H1 (cell line): ENCODE data around the gene HOTAIR. TPM values are rescaled to one million over a fixed set of nuclear protein-coding genes. Genes with fewer than 3 reads are reported as not detected.
A peak's percentile ranks its signal among the peaks of the same experiment; 100 is the strongest.

Source experiments
- CTCF ChIA-PET: fragments of 300-600 bp; sonication (Branson Sonifier 250); formaldehyde crosslinking; loops from one replicate; lab custom pipeline; 2021; ENCODE audit not compliant: partially characterized antibody; lab: Charles Lee
- POLR2A ChIA-PET: fragments of 300-600 bp; sonication (Branson Sonifier 250); formaldehyde crosslinking; loops from one replicate; lab custom pipeline; 2021; ENCODE audit warnings: inconsistent platforms; ENCODE audit not compliant: partially characterized antibody; lab: Charles Lee
- DNase-seq, 2 experiments: peaks; one replicate each; pipeline versions ENCODE4 v3.0.0 to v3.0.0-alpha.2; 2010 to 2022; ENCODE audit warnings: low spot score in 2 of 2, low read depth in 1 of 2, mixed read lengths in 1 of 2
- FAIRE-seq: peaks from 2 replicates; lab custom pipeline; 2011; peaks lifted over from hg19 to GRCh38; lab: Jason Lieb, UNC
- H2AFZ ChIP-seq: 2 replicates; pipeline ENCODE4 v1.8.1; 2012; ENCODE audit warnings: low read length, inconsistent platforms
- H2AK5ac ChIP-seq: 2 replicates; pipeline ENCODE4 v1.6.1; 2013; ENCODE audit warnings: low read depth, low read length
- H2BK120ac ChIP-seq: replicated peaks from 2 replicates; pipeline ENCODE3; 2013; ENCODE audit warnings: low read depth, low read length, inconsistent platforms
- H2BK12ac ChIP-seq: 2 replicates; pipeline ENCODE4 v1.6.1; 2013; ENCODE audit warnings: low read depth, low read length
- H2BK15ac ChIP-seq: 2 replicates; pipeline ENCODE4 v1.6.1; 2013; ENCODE audit warnings: low read length
- H2BK20ac ChIP-seq: 2 replicates; pipeline ENCODE4 v1.6.1; 2013; ENCODE audit warnings: low read length
- H2BK5ac ChIP-seq: 2 replicates; pipeline ENCODE4 v1.6.1; 2013; ENCODE audit warnings: low read depth, low read length
- H3K14ac ChIP-seq: 2 replicates; pipeline ENCODE4 v1.6.1; 2013; ENCODE audit warnings: inconsistent platforms; ENCODE audit not compliant: insufficient read length
- H3K18ac ChIP-seq: 2 replicates; pipeline ENCODE4 v1.6.1; 2013; ENCODE audit warnings: low read length; ENCODE audit errors: extremely low read depth
- H3K23ac ChIP-seq: 2 replicates; pipeline ENCODE4 v1.6.1; 2013; ENCODE audit warnings: inconsistent platforms; ENCODE audit not compliant: insufficient read length
- H3K23me2 ChIP-seq: 2 replicates; pipeline ENCODE4 v1.6.1; 2013; ENCODE audit warnings: low read depth, low read length
- H3K27ac ChIP-seq: 2 replicates; pipeline ENCODE4 v1.6.1; 2011; ENCODE audit warnings: low read depth, low read length, inconsistent platforms
- H3K27me3 ChIP-seq, 4 experiments: replicated peaks in 1 of 4; 1 replicate in 1 of 4; 2 replicates in 3 of 4; pipeline versions ENCODE4 v1.6.1 to v1.8.1; 2011 to 2013; ENCODE audit warnings: low read length in 3 of 4, mild to moderate bottlenecking in 3 of 4, inconsistent platforms in 2 of 4, mixed read lengths in 2 of 4, moderate library complexity in 1 of 4; ENCODE audit not compliant: control insufficient read depth in 3 of 4, insufficient read depth in 3 of 4; ENCODE audit errors: extremely low read depth in 1 of 4
- H3K36me3 ChIP-seq, 4 experiments: 2 replicates each; pipeline versions ENCODE4 v1.6.1 to v1.8.1; 2011 to 2013; ENCODE audit warnings: mild to moderate bottlenecking in 4 of 4, low read length in 3 of 4, moderate library complexity in 2 of 4, control low read depth in 1 of 4, inconsistent platforms in 1 of 4; ENCODE audit not compliant: insufficient read depth in 4 of 4, control insufficient read depth in 2 of 4
- H3K4ac ChIP-seq: replicated peaks from 2 replicates; pipeline ENCODE3; 2013; ENCODE audit warnings: low read length, low read depth, mixed read lengths, inconsistent platforms; ENCODE audit not compliant: insufficient read length
- H3K4me1 ChIP-seq, 4 experiments: replicated peaks in 1 of 4; 1 replicate in 1 of 4; 2 replicates in 3 of 4; pipeline versions ENCODE4 v1.6.1 to v1.8.1; 2011 to 2013; ENCODE audit warnings: low read length in 3 of 4, inconsistent platforms in 2 of 4, mixed read lengths in 1 of 4; ENCODE audit not compliant: insufficient read depth in 4 of 4, control insufficient read depth in 3 of 4
- H3K4me2 ChIP-seq, 2 experiments: 2 replicates each; pipeline versions ENCODE4 v1.6.1 to v1.8.1; 2011 to 2013; ENCODE audit warnings: low read depth in 2 of 2, low read length in 2 of 2, control low read depth in 1 of 2, inconsistent platforms in 1 of 2, mild to moderate bottlenecking in 1 of 2; ENCODE audit not compliant: insufficient read depth in 1 of 2
- H3K4me3 ChIP-seq, 4 experiments: fragments of 200-600, 300-600 bp in 1 of 4; sonication (generic), shearing (Covaris generic), sonication (Bioruptor Twin) in 1 of 4; 2 replicates each; pipeline versions ENCODE4 v1.5.1 to v1.8.1; 2011 to 2016; ENCODE audit warnings: low read length in 4 of 4, low read depth in 3 of 4, control low read depth in 2 of 4, inconsistent platforms in 2 of 4, mild to moderate bottlenecking in 2 of 4, mixed read lengths in 1 of 4, moderate library complexity in 1 of 4; ENCODE audit not compliant: insufficient read depth in 2 of 4; ENCODE audit errors: extremely low read depth in 1 of 4
- H3K56ac ChIP-seq: replicated peaks from 2 replicates; pipeline ENCODE3; 2013; ENCODE audit warnings: low read depth, mild to moderate bottlenecking, mixed read lengths, low read length, inconsistent platforms; ENCODE audit not compliant: insufficient read length
- H3K79me1 ChIP-seq: 2 replicates; pipeline ENCODE4 v1.6.1; 2013; ENCODE audit warnings: low read depth, low read length, control low read depth
- H3K79me2 ChIP-seq, 2 experiments: 2 replicates each; pipeline versions ENCODE4 v1.6.1 to v1.8.1; 2012 to 2013; ENCODE audit warnings: low read length in 2 of 2, mild to moderate bottlenecking in 2 of 2, inconsistent platforms in 1 of 2; ENCODE audit not compliant: insufficient read depth in 2 of 2, control insufficient read depth in 1 of 2
- H3K9ac ChIP-seq, 4 experiments: replicated peaks in 1 of 4; 1 replicate in 1 of 4; 2 replicates in 3 of 4; pipeline versions ENCODE4 v1.6.1 to v1.8.1; 2011 to 2013; ENCODE audit warnings: low read depth in 3 of 4, low read length in 3 of 4, control low read depth in 2 of 4, mild to moderate bottlenecking in 2 of 4, moderate library complexity in 2 of 4, inconsistent platforms in 1 of 4; ENCODE audit errors: extremely low read depth in 1 of 4
- H3K9me3 ChIP-seq, 2 experiments: 2 replicates each; pipeline versions ENCODE4 v1.6.1 to v1.8.1; 2012 to 2013; ENCODE audit warnings: mild to moderate bottlenecking in 2 of 2, moderate library complexity in 2 of 2, control low read depth in 1 of 2, inconsistent platforms in 1 of 2, low read depth in 1 of 2, low read length in 1 of 2, mixed read lengths in 1 of 2; ENCODE audit not compliant: insufficient read depth in 2 of 2
- H4K20me1 ChIP-seq, 2 experiments: replicated peaks in 1 of 2; 2 replicates each; pipeline versions ENCODE3 to v1.8.1; 2011 to 2013; ENCODE audit warnings: inconsistent platforms in 2 of 2, low read length in 2 of 2, mild to moderate bottlenecking in 1 of 2; ENCODE audit not compliant: insufficient read depth in 2 of 2, control insufficient read depth in 1 of 2
- H4K5ac ChIP-seq: 2 replicates; pipeline ENCODE4 v1.6.1; 2013; ENCODE audit warnings: low read length, low read depth, mixed read lengths, inconsistent platforms; ENCODE audit not compliant: insufficient read length
- H4K8ac ChIP-seq: 2 replicates; pipeline ENCODE4 v1.8.0; 2013; ENCODE audit warnings: mild to moderate bottlenecking, moderate library complexity, low read length, inconsistent platforms; ENCODE audit not compliant: insufficient read depth; ENCODE audit errors: extremely low read depth
- H4K91ac ChIP-seq: replicated peaks from 2 replicates; pipeline ENCODE3; 2013; ENCODE audit warnings: low read length, mixed read lengths, inconsistent platforms; ENCODE audit not compliant: insufficient read length
- BCL11A ChIP-seq, 2 experiments: IDR thresholded peaks; one replicate each; pipeline ENCODE4 v1.6.1; 2011; ENCODE audit warnings: low read depth in 2 of 2, low read length in 2 of 2, mild to moderate bottlenecking in 2 of 2
- CHD2 ChIP-seq: IDR thresholded peaks from 2 replicates; pipeline ENCODE4 v1.6.1; 2012; ENCODE audit warnings: low read length, improper control_type of control experiment
- CTBP2 ChIP-seq: IDR thresholded peaks from 2 replicates; pipeline ENCODE4 v1.7.0; 2011; ENCODE audit warnings: borderline replicate concordance, mild to moderate bottlenecking, moderate library complexity, mixed read lengths, low read length; ENCODE audit not compliant: insufficient read depth, insufficient read length
- EZH2 ChIP-seq: fragments of 200-600 bp; sonication (generic); IDR thresholded peaks from 2 replicates; pipeline ENCODE4 v1.7.1; 2012; ENCODE audit warnings: low read depth, mild to moderate bottlenecking, moderate library complexity, low read length, inconsistent platforms; ENCODE audit not compliant: severe bottlenecking
- HDAC2 ChIP-seq, 2 experiments: fragments of 300-600 bp in 1 of 2; sonication (generic) in 1 of 2; IDR thresholded peaks; 2 replicates each; pipeline ENCODE4 v1.6.1; 2011 to 2012; ENCODE audit warnings: low read depth in 2 of 2, low read length in 2 of 2, mild to moderate bottlenecking in 2 of 2, moderate library complexity in 2 of 2, borderline replicate concordance in 1 of 2, inconsistent platforms in 1 of 2
- KDM4A ChIP-seq: IDR thresholded peaks from one replicate; pipeline ENCODE4 v1.7.1; 2012; ENCODE audit warnings: low read depth, mild to moderate bottlenecking, moderate library complexity, low read length, inconsistent platforms; ENCODE audit not compliant: severe bottlenecking
- MAX ChIP-seq: IDR thresholded peaks from 2 replicates; pipeline ENCODE4 v1.6.1; 2012; ENCODE audit warnings: inconsistent platforms
- SUZ12 ChIP-seq: fragments of 200-600 bp; sonication (generic); IDR thresholded peaks from 2 replicates; pipeline ENCODE4 v1.6.1; 2012; ENCODE audit warnings: mild to moderate bottlenecking, inconsistent platforms, low read length, moderate library complexity, mixed read lengths
- WGBS, 2 experiments: shearing (Covaris generic) in 1 of 2; methylation state at CpG; one replicate each; pipeline versions ENCODE4 v1.1.6 to v1.1.7; 2013 to 2015; ENCODE audit warnings: low lambda C conversion rate in 2 of 2, mixed read lengths in 2 of 2, inconsistent platforms in 1 of 2, low coverage in 1 of 2, missing lambda C conversion rate in 1 of 2; ENCODE audit not compliant: insufficient replicate concordance in 2 of 2, insufficient coverage in 1 of 2, insufficient read length in 1 of 2; ENCODE audit errors: extremely low coverage in 1 of 2, missing lambda C conversion rate in 1 of 2; 5-methylcytosine and 5-hydroxymethylcytosine counted together
- polyA plus RNA-seq, 7 experiments: library from polyadenylated mRNA; depleted of rRNA in 3 of 7; stranded (reverse) in 5 of 7; unstranded in 2 of 7; fragments of >200 nt in 5 of 7; fragments of 200-250 nt in 2 of 7; gene quantifications; 1 replicate in 5 of 7; 2 replicates in 1 of 7; 4 replicates in 1 of 7; pipeline versions ENCODE4 v1.2.1 to v1.2.3, GENCODE V29; 2011 to 2013; ENCODE audit warnings: missing spikeins in 2 of 7, mixed read lengths in 2 of 7
- total RNA-seq: library from RNA; stranded (reverse); fragmentation: NEBNext Ultra II Directional; extraction: Animal tissue kit (Norgen Biotek cat#: 25700); gene quantifications from 2 replicates; pipeline ENCODE4 v1.2.1, GENCODE V29; 2021

The HOTAIR gene
- total and polyA plus RNA-seq, 2 of the 8 experiments (the other 6 are each of a cell fraction or from before 2014, with no cell fraction given): not detected

DNA sequence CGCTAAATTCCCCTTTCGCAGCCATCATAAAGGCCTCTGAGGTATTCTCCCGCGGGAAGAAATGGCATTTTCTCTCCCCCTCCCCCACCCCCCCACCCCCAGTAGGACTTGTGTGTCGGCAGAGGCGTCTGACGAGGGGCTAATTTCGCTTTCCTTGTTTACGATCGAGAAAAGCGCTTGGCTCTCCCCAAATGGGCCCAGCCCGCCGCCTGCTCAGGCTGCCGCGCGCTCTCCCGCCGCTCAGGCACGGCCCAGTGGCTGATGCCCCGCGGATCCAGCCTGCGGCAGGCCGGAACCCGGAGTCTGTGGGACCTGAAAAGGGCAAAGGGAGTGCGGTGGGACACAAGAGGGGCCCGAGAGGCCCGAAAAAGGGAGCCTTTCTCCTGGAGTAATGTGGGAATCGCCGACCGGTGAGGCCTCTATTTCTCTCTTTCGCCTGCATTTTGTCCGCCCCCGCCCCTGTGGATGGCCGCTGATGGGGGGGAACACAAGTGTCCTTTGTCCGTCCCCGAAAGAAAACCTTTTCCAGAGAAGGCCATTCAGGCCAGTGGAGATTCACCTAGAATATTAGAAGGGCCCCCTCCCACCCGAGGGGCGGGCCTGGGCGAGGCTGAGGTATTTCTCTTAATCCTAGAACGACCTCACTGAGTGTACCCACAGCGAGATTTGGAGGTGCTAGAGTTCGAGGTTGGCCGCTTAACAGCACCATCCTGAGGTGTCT is 44.5 kb upstream of the HOTAIR start:
- WGBS, 2 experiments: 3% methylated on average over 30 of the region's 43 CpGs; no CpG with 5 or more reads in 1 of the 2 experiments
- Histone ChIP-seq H4K20me1 (peaks cover 9 to 40% of the 10 kb centered on the region in 2 experiments), H3K4me2 (peak overlapping the region; percentile 28 to 59), H3K18ac (no peak overlapping the region), H2BK15ac (no peak overlapping the region), H3K23me2 (peaks cover 3% of the 10 kb centered on the region; the same call in 1 of the 2 replicates), H2BK120ac (no peak overlapping the region), H3K4me1 (peaks cover 0 to 12% (median 4%) of the 10 kb centered on the region in 4 experiments; a peak in 6 of 7 replicates), H3K27ac (no peak overlapping the region), H3K79me2 (no peaks in the 10 kb centered on the region), H2BK20ac (no peak overlapping the region), H2BK5ac (no peak overlapping the region), H3K56ac (no peak overlapping the region), H2AK5ac (no peak overlapping the region), H3K79me1 (no peaks in the 10 kb centered on the region), H2BK12ac (0 out of 2 replicates have a peak overlapping the region, but pooled peaks have one; percentile 27), H4K5ac (no peak overlapping the region), H3K27me3 (peaks cover 95 to 100% (median 100%) of the 10 kb centered on the region in 4 experiments), H3K9ac (no peak overlapping the region), H4K8ac (no peak overlapping the region), H3K14ac (no peak overlapping the region), H3K23ac (no peak overlapping the region), H3K4me3 (peak overlapping the region in 1 of 4 experiments; percentile 54; a peak in 3 of 8 replicates), H4K91ac (no peak overlapping the region), H3K9me3 (no peaks in the 10 kb centered on the region), H3K36me3 (no peaks in the 10 kb centered on the region; a peak in 1 of 8 replicates), H3K4ac (no peak overlapping the region), H2AFZ (no peak overlapping the region)
- DNase-seq: peak in 1 of 2 experiments; percentile 68
- CTCF ChIA-PET: no interaction called here
- no peak for FAIRE-seq
- POLR2A ChIA-PET: no interaction called here
- TF ChIP-seq SUZ12 (peak; percentile 75), KDM4A (peak; percentile 8), HDAC2 (IDR thresholded peaks at IDR 0.05; ENCODE audit: borderline replicate concordance in 1 of 2, low read depth in 2 of 2, low read length in 2 of 2) (0 out of 4 replicates have a peak, but pooled peaks of 1 of the 2 experiments have one; percentile 42), CTBP2 (peak; percentile 69), MAX (0 out of 2 replicates have a peak, but pooled peaks have one; percentile 14), CHD2 (no peak), BCL11A (IDR thresholded peaks at IDR 0.05; ENCODE audit: low read depth in 2 of 2, low read length in 2 of 2) (no peak), EZH2 (peak; percentile 79)
